Tibial nerve (tissue), 3 donors: ENCODE measurements around the gene MTA2.
"Not testable (repeated sequence)": the region's sequence is repeated elsewhere in the genome, so short reads cannot be mapped to it uniquely, and the experiment has no call there.

Experiments
- POLR2A ChIP-seq, 2 donors: fragments of 450-650 bp; IDR thresholded peaks; one replicate each; pipeline ENCODE4 v1.6.1; 2017; ENCODE audit warnings: antibody characterized with exemption in 2 of 2, mild to moderate bottlenecking in 2 of 2, moderate library complexity in 2 of 2
- TF ChIP-seq, protein P1 (sequence below), 5 experiments: fragments of 200-600 bp in 3 of 5; fragments of 450-650 bp in 2 of 5; sonication (generic) in 3 of 5; IDR thresholded peaks; one replicate each; pipeline ENCODE4 v1.5.1; 2016 to 2019; ENCODE audit warnings: antibody characterized with exemption in 5 of 5, mild to moderate bottlenecking in 3 of 5, moderate library complexity in 2 of 5

DNA sequence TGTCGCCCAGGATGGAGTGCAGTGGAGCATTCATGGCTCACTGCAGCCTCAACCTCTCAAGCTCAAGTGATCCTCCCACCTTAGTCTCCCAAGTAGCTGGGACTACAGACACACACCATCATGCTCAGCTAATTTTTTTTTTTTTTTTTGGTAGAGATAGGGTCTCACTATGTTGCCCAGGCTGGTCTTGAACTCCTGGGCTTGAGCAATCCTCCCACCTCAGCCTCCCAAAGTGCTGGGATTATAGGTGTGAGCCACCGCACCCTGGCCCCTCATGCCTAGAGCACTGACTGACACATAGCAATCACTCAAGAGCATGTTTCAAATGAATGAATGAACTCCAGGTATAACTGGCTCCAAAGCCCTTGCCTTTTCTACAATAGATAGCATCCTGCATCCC lies 51.2 kb downstream of the MTA2 start:
- TF ChIP-seq, protein P1, sequence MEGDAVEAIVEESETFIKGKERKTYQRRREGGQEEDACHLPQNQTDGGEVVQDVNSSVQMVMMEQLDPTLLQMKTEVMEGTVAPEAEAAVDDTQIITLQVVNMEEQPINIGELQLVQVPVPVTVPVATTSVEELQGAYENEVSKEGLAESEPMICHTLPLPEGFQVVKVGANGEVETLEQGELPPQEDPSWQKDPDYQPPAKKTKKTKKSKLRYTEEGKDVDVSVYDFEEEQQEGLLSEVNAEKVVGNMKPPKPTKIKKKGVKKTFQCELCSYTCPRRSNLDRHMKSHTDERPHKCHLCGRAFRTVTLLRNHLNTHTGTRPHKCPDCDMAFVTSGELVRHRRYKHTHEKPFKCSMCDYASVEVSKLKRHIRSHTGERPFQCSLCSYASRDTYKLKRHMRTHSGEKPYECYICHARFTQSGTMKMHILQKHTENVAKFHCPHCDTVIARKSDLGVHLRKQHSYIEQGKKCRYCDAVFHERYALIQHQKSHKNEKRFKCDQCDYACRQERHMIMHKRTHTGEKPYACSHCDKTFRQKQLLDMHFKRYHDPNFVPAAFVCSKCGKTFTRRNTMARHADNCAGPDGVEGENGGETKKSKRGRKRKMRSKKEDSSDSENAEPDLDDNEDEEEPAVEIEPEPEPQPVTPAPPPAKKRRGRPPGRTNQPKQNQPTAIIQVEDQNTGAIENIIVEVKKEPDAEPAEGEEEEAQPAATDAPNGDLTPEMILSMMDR (IDR thresholded peaks at IDR 0.05) = not testable (repeated sequence)
- not testable (repeated sequence) for TF ChIP-seq POLR2A (IDR thresholded peaks at IDR 0.05)
